Muscle layer of duodenum (tissue), 2 donors: ENCODE results near the gene KPNA4.
"Not testable (repeated sequence)": the region's sequence is repeated elsewhere in the genome, so short reads cannot be mapped to it uniquely, and the experiment has no call there.

Source experiments
- H3K27ac ChIP-seq: one replicate; pipeline ENCODE4 v1.7.0; 2013; ENCODE audit warnings: mild to moderate bottlenecking, low read length
- H3K27me3 ChIP-seq: one replicate; pipeline ENCODE4 v1.7.0; 2013; ENCODE audit warnings: low read depth, mild to moderate bottlenecking, control low read depth, low read length
- H3K36me3 ChIP-seq, 2 donors: one replicate each; pipeline ENCODE4 v1.7.0; 2013; ENCODE audit warnings: low read length in 2 of 2, control low read depth in 1 of 2, mild to moderate bottlenecking in 1 of 2; ENCODE audit not compliant: insufficient read depth in 2 of 2, control insufficient read depth in 1 of 2
- H3K4me1 ChIP-seq, 2 donors: one replicate each; pipeline ENCODE4 v1.7.0; 2013; ENCODE audit warnings: low read length in 2 of 2, mild to moderate bottlenecking in 2 of 2, control low read depth in 1 of 2, moderate library complexity in 1 of 2; ENCODE audit not compliant: insufficient read depth in 2 of 2, control insufficient read depth in 1 of 2
- H3K4me3 ChIP-seq, 2 donors: one replicate each; pipeline ENCODE4 v1.7.0; 2013; ENCODE audit warnings: low read length in 2 of 2, low read depth in 1 of 2, mild to moderate bottlenecking in 1 of 2
- H3K9me3 ChIP-seq, 2 donors: one replicate each; pipeline ENCODE4 v1.7.0; 2013; ENCODE audit warnings: low read length in 2 of 2, control low read depth in 1 of 2, mild to moderate bottlenecking in 1 of 2; ENCODE audit not compliant: control insufficient read depth in 1 of 2
- donor health status: healthy.

KPNA4 gene

DNA sequence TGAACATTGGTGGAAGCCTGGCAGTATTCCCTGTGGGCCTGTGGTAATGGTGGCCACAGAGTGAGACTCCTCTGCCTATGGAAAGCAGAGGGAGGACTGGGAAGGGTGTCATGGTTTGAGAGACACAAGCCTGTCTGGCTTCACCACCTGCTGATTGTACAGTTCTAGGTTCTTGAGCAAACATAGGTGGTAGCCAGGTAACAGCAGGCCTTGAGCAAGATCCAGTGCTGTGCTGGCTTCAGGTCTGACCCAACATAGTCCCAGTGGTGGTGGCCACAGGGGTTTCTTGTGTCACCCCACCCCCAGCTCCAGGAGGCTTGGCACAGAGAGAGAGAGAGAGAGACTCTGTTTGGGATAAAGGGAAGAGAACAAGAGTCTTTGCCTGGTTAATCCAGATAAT is 22.7 kb upstream of the KPNA4 start:
- no peaks in the 10 kb centered on the region for H3K27me3 ChIP-seq
- peaks cover 0 to 25% of the 10 kb centered on the region in 2 donors for H3K9me3 ChIP-seq
- no peak overlapping the region for H3K4me3 ChIP-seq
- no peaks in the 10 kb centered on the region for H3K36me3 ChIP-seq
- no peak overlapping the region for H3K27ac ChIP-seq
- no peaks in the 10 kb centered on the region for H3K4me1 ChIP-seq

DNA sequence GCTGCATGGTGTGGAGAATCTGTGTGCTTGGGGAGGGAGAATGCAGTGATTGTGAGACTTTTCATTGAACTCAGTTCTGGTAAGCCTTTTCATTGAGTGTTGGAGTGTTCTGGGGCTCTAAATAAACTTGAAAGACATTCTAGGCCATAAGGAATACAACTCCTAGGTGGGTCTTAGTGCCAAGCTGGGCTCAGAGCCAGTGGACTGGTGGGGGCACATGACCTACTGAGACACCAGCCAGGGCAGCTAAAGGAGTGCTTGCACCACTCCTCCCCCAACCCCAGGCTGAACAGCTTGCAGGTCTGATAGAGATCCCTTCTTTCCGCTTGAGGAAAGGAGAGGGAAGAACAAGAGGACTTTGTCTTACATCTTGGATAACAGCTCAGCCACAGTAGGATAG is 21.7 kb upstream of the KPNA4 start:
- Histone ChIP-seq H3K36me3 (no peaks in the 10 kb centered on the region), H3K4me1 (no peaks in the 10 kb centered on the region), H3K27ac (no peak overlapping the region), H3K4me3 (no peak overlapping the region), H3K9me3 (peaks cover 0 to 22% of the 10 kb centered on the region in 2 donors), H3K27me3 (no peaks in the 10 kb centered on the region)

DNA sequence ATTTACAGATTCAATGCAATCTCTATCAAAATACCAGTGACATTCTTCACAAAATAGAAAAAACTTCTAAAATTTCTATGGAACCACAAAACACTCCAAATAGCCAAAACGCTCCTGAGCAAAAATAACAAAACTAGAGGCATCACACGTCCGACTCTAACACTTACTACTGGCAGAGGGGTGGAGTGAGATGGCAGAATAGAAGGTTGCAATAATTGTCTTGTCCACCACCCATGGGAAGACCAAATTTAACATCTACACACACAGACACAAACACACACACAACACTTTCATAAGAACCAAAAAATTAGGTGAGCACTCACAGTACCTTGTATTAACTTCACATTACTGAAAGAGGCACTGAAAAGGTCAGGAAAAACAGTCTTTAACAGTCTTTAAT is 21.3 kb upstream of the KPNA4 start:
- no peaks in the 10 kb centered on the region for H3K36me3 ChIP-seq
- no peak overlapping the region for H3K27ac ChIP-seq
- no peaks in the 10 kb centered on the region for H3K4me1 ChIP-seq
- H3K4me3 ChIP-seq, result no peak overlapping the region
- no peaks in the 10 kb centered on the region for H3K27me3 ChIP-seq
- peaks cover 0 to 26% of the 10 kb centered on the region in 2 donors for H3K9me3 ChIP-seq

DNA sequence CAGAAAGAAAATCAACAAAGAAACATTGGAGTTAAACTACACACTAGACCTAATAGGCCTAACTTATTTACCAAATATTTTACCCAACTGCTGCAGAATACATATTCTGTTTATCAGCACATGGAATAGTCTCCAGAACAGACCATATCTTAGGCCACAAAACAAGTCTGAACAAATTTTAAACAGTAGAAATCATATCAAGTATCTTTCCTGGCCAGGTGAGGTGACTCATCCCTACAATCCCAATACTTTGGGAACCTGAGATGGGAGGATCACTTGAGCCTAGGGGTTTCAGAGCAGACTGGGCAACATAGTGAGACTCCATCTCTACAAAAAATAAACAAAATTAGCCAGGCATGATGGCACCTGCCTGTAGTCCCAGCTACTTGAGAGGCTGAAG is 18.1 kb upstream of the KPNA4 start:
- no peaks in the 10 kb centered on the region for H3K27me3 ChIP-seq
- peaks cover 0 to 21% of the 10 kb centered on the region in 2 donors for H3K9me3 ChIP-seq
- no peaks in the 10 kb centered on the region for H3K4me1 ChIP-seq
- no peak overlapping the region for H3K27ac ChIP-seq
- no peak overlapping the region for H3K4me3 ChIP-seq
- no peaks in the 10 kb centered on the region for H3K36me3 ChIP-seq

DNA sequence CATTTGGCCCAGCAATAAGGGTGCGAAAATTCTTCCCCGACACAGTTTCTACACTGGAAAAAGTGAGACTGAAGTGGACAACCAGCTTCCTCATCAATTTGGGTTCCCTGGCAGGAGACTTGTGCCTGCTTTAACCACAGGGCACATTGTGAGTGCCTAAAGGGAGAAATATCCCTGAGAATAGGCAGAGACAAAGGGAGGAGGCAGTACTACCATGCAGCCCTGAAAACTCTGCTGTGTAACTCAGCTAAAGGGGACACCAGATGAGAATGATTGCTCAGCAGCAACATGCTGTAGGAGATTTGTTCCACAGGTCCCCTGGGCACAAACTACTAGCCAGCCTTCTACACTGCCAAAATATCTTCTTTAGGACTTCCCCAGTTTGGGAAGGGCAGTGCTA is 15.6 kb upstream of the KPNA4 start:
- no peaks in the 10 kb centered on the region for H3K27me3 ChIP-seq
- H3K36me3 ChIP-seq, result no peaks in the 10 kb centered on the region
- no peak overlapping the region for H3K4me3 ChIP-seq
- no peaks in the 10 kb centered on the region for H3K4me1 ChIP-seq
- peaks cover 0 to 13% of the 10 kb centered on the region in 2 donors for H3K9me3 ChIP-seq
- no peak overlapping the region for H3K27ac ChIP-seq

DNA sequence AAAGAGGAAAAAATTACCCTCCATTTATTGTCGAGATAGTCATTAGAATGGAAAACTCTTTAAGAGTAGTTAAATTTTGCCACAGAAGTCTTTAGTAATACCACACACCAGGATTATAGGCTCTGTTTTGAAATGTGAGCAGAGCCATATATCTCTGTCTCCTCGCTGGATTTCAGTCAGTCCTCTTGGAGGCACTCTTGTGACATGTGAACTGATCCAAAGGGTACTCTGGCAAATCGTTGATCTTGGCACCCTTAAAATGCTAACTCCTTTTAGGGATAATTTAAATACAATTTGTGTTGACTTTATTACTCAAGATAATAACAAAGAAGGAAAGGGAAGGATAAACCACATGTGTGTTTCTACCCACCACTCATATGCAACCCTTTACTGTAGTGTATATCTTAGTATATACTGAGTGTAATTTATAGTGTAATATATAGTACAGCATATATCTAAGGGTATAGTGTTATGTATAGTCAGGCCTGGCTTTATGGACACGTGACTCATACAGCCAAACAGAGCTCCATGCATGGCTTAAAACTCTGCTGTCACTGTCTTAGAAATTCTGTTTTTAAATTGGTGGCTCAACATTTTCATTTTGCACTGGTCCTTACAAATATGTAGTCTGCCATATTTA is 12.3 kb upstream of the KPNA4 start:
- no peaks in the 10 kb centered on the region for H3K36me3 ChIP-seq
- H3K27me3 ChIP-seq, result no peaks in the 10 kb centered on the region
- no peak overlapping the region for H3K27ac ChIP-seq
- peaks cover 0 to 10% of the 10 kb centered on the region in 2 donors for H3K9me3 ChIP-seq
- H3K4me1 ChIP-seq, result no peaks in the 10 kb centered on the region
- H3K4me3 ChIP-seq, result no peak overlapping the region

DNA sequence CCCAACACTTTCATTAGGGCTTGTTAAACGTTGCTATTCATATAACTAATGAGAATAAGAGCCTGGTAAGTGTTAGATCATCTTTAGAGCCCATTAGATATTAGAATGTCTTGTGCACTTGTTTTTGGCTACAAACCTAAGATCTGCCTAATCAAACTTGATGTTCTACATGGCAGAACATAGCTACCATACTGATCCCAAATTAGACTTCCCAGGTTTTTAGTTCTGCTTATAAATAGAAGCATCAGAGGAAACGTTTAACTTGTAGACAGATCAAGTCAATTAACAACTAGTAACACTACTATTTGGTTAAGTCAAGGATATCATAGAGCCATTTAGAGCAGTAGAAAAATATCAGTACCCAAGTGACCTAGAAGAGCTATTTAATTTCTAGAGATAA is 11.7 kb upstream of the KPNA4 start:
- H3K27me3 ChIP-seq, result no peaks in the 10 kb centered on the region
- no peak overlapping the region for H3K4me3 ChIP-seq
- H3K4me1 ChIP-seq, result no peaks in the 10 kb centered on the region
- H3K27ac ChIP-seq, result no peak overlapping the region
- no peaks in the 10 kb centered on the region for H3K36me3 ChIP-seq
- H3K9me3 ChIP-seq, result peaks cover 0 to 10% of the 10 kb centered on the region in 2 donors

DNA sequence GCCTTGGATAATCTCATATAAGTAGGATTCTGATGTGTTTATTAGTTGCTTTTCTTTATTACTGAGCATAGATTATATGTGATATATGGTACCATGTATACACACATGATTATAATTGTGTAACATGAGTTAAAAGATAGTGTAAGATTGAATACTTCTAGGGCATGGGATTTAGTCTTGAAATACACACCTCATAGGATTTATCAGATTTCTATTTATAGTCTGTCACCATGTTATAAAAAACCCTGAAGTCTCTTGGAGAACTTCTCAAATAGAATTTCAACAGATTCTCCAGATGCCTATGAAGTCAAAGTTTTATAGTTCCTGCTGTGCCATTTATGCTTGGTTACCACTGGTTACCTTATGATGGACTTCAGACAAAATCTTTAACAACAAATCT is 11.2 kb upstream of the KPNA4 start:
- no peak overlapping the region for H3K27ac ChIP-seq
- no peaks in the 10 kb centered on the region for H3K36me3 ChIP-seq
- H3K9me3 ChIP-seq, result peaks cover 0 to 5% of the 10 kb centered on the region in 2 donors
- no peaks in the 10 kb centered on the region for H3K27me3 ChIP-seq
- no peaks in the 10 kb centered on the region for H3K4me1 ChIP-seq
- H3K4me3 ChIP-seq, result no peak overlapping the region

DNA sequence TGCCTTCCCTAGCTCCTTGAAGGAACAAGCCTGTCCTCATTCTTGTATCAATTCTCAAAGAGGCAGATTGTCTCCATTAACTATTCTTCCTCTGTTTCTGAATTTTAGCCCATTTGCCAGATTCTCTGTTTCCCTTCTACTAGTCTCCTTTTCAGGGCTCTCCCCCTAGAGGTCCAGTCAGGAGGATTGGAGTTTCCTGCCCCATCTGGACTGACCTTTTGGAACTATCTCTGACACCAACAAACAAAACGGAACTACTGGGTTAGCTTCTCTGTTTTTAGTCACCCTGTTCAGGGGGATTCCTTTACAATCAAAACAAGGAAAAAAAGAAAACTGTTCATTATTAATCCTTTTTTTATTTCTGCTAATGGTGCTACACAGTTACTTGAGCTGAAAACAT is 10.2 kb upstream of the KPNA4 start:
- no peaks in the 10 kb centered on the region for H3K36me3 ChIP-seq
- H3K9me3 ChIP-seq, result no peaks in the 10 kb centered on the region
- H3K4me3 ChIP-seq, result no peak overlapping the region
- no peaks in the 10 kb centered on the region for H3K27me3 ChIP-seq
- H3K27ac ChIP-seq, result no peak overlapping the region
- H3K4me1 ChIP-seq, result no peaks in the 10 kb centered on the region

DNA sequence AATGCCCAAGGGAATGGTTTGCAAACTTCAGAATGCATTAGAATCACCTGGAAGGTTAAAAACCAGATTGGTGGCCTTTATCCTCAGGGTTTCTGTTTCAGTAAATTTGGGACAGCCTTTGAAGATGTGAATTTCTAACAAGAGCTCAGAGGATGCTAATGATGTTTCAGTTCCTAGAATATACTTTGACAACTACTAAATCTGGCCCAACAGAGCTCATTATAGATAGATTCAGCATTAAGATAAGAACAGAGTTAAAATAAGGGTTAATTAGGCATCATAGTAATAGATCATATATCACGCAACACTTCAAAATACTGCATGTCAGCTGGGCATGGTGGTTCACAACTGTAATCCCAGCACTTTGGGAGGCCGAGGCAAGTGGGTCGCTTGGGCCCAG is 9.3 kb upstream of the KPNA4 start:
- Histone ChIP-seq H3K27ac (no peak overlapping the region), H3K4me3 (no peak overlapping the region), H3K36me3 (no peaks in the 10 kb centered on the region), H3K27me3 (no peaks in the 10 kb centered on the region), H3K4me1 (no peaks in the 10 kb centered on the region), H3K9me3 (no peaks in the 10 kb centered on the region)

DNA sequence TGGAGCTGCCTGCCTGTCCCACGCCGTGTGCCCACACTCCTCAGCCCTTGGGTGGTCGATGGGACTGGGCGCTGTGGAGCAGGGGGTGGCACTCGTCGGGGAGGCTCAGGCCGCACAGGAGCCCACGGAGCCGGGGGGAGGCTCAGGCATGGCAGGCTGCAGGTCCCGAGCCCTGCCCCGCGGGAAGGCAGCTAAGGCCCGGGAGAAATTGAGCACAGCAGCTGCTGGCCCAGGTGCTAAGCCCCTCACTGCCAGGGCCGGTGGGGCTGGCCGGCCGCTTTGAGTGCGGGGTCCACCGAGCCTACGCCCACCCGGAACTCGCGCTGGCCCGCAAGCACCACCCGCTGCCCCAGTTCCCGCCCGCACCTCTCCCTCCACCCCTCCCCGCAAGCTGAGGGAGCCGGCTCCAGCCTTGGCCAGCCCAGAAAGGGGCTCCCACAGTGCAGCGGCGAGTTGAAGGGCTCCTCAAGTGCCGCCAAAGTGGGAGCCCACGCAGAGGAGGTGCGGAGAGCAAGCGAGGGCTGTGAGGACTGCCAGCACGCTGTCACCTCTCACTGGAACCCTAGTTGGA is 8.7 kb upstream of the KPNA4 start:
- not testable (repeated sequence) for H3K36me3 ChIP-seq, H3K4me1 ChIP-seq, H3K27me3 ChIP-seq, H3K27ac ChIP-seq, H3K4me3 ChIP-seq, H3K9me3 ChIP-seq
